Measurements from ENCODE around the gene ENTPD2. TPM values are rescaled to one million over a fixed set of nuclear protein-coding genes. Genes with fewer than 3 reads are reported as not detected.
"Not testable (repeated sequence)": the region's sequence is repeated elsewhere in the genome, so short reads cannot be mapped to it uniquely, and the experiment has no call there.

ENTPD2 gene
- total and polyA plus RNA-seq, 2 donors = 0.09 to 0.27 TPM

- Histone ChIP-seq H3K36me3 (ENCODE audit: control insufficient read depth in 2 of 2, insufficient read depth in 2 of 2, low read length in 1 of 2) (peaks cover 0 to 9% of the 10 kb centered on the region in 2 donors), H3K4me1 (ENCODE audit: control insufficient read depth in 2 of 2, insufficient read depth in 2 of 2, low read length in 2 of 2) (no peaks in the 10 kb centered on the region), H3K4me3 (ENCODE audit: low read length in 2 of 2) (no peak overlapping the region), H3K27me3 (ENCODE audit: control insufficient read depth in 2 of 2, insufficient read depth in 1 of 2, low read length in 1 of 2) (no peaks in the 10 kb centered on the region), H3K27ac (ENCODE audit: low read depth in 1 of 2, low read length in 1 of 2) (no peak overlapping the region), H3K9me3 (ENCODE audit: control insufficient read depth in 2 of 2, insufficient read depth in 1 of 2, low read length in 1 of 2) (peaks cover 0 to 13% of the 10 kb centered on the region in 2 donors)
- WGBS = 97% methylated on average over 49 of the region's 49 CpGs
- no peak for DNase-seq (ENCODE audit: low read depth in 6 of 9, low spot score in 9 of 9)
Observed at GRCh38 chr9:137009938-137010732, 43.7 kb downstream of the ENTPD2 start.

DNA sequence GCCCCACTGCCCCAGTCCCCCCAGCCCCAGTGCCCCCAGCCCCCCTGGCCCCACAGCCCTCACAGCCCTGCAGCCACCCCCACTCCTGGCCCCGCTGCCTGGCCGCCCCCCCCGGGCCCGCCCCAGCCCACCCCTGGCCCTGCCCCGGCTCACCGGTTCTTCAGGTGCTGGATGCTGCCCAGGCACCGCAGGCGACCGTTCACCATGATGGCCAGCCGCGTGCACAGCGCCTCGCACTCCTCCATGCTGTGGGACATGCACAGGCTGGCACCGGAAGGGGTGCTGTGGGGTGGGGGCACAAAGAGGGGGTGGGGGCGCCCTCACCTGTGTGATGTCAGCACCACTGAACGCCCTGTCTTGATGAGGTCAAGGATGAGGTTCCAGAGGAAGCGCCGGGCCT lies 44.6 kb downstream of the ENTPD2 start:
- H3K4me1 ChIP-seq (ENCODE audit: control insufficient read depth in 2 of 2, insufficient read depth in 2 of 2, low read length in 2 of 2) = no peaks in the 10 kb centered on the region
- H3K36me3 ChIP-seq (ENCODE audit: control insufficient read depth in 2 of 2, insufficient read depth in 2 of 2, low read length in 1 of 2) = peaks cover 0 to 9% of the 10 kb centered on the region in 2 donors
- H3K4me3 ChIP-seq (ENCODE audit: low read length in 2 of 2) = no peak overlapping the region
- no peak for DNase-seq (ENCODE audit: low read depth in 6 of 9, low spot score in 9 of 9)
- H3K27me3 ChIP-seq (ENCODE audit: control insufficient read depth in 2 of 2, insufficient read depth in 1 of 2, low read length in 1 of 2) = no peaks in the 10 kb centered on the region
- peaks cover 0 to 7% of the 10 kb centered on the region in 2 donors for H3K9me3 ChIP-seq (ENCODE audit: control insufficient read depth in 2 of 2, insufficient read depth in 1 of 2, low read length in 1 of 2)
- WGBS = 95% methylated on average over 18 of the region's 18 CpGs
- no peak overlapping the region for H3K27ac ChIP-seq (ENCODE audit: low read depth in 1 of 2, low read length in 1 of 2)

DNA sequence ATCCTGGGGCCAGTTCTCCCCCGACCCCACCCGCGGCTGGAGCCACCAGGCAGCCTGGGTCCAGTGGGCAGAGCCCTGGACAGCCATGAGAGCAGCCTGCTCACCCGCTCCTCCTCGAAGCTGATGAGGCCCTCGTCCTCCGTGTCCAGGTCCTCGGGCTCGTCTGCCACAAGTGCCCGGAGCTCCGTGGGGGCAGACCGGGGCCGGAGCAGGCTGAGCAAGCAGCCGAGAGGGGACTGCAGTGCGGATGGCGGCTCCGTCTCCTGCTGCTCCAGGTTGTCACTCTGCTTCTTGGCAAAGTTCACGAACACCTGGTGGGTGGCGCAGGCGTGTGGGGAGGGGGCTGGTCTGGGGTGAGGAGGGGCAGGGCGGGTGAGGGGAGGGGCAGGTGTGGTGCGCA lies 45.5 kb downstream of the ENTPD2 start:
- no peak for DNase-seq (ENCODE audit: low read depth in 6 of 9, low spot score in 9 of 9)
- no peaks in the 10 kb centered on the region for H3K4me1 ChIP-seq (ENCODE audit: control insufficient read depth in 2 of 2, insufficient read depth in 2 of 2, low read length in 2 of 2)
- H3K36me3 ChIP-seq (ENCODE audit: control insufficient read depth in 2 of 2, insufficient read depth in 2 of 2, low read length in 1 of 2) = peaks cover 0 to 9% of the 10 kb centered on the region in 2 donors
- no peak overlapping the region for H3K4me3 ChIP-seq (ENCODE audit: low read length in 2 of 2)
- no peaks in the 10 kb centered on the region for H3K27me3 ChIP-seq (ENCODE audit: control insufficient read depth in 2 of 2, insufficient read depth in 1 of 2, low read length in 1 of 2)
- peaks cover 0 to 5% of the 10 kb centered on the region in 2 donors for H3K9me3 ChIP-seq (ENCODE audit: control insufficient read depth in 2 of 2, insufficient read depth in 1 of 2, low read length in 1 of 2)
- no peak overlapping the region for H3K27ac ChIP-seq (ENCODE audit: low read depth in 1 of 2, low read length in 1 of 2)
- 86% methylated on average over 22 of the region's 22 CpGs for WGBS

GRCh38 chr9:137007816-137008270 lies 46.0 kb downstream of the ENTPD2 start:
- Histone ChIP-seq H3K4me1 (ENCODE audit: control insufficient read depth in 2 of 2, insufficient read depth in 2 of 2, low read length in 2 of 2) (no peaks in the 10 kb centered on the region), H3K27me3 (ENCODE audit: control insufficient read depth in 2 of 2, insufficient read depth in 1 of 2, low read length in 1 of 2) (peaks cover 0 to under 1% of the 10 kb centered on the region in 2 donors), H3K27ac (ENCODE audit: low read depth in 1 of 2, low read length in 1 of 2) (no peak overlapping the region), H3K9me3 (ENCODE audit: control insufficient read depth in 2 of 2, insufficient read depth in 1 of 2, low read length in 1 of 2) (peaks cover 0 to 5% of the 10 kb centered on the region in 2 donors), H3K36me3 (ENCODE audit: control insufficient read depth in 2 of 2, insufficient read depth in 2 of 2, low read length in 1 of 2) (peaks cover 0 to 9% of the 10 kb centered on the region in 2 donors), H3K4me3 (ENCODE audit: low read length in 2 of 2) (no peak overlapping the region)
- DNase-seq (ENCODE audit: low read depth in 6 of 9, low spot score in 9 of 9) = no peak
- 94% methylated on average over 13 of the region's 13 CpGs for WGBS

DNA sequence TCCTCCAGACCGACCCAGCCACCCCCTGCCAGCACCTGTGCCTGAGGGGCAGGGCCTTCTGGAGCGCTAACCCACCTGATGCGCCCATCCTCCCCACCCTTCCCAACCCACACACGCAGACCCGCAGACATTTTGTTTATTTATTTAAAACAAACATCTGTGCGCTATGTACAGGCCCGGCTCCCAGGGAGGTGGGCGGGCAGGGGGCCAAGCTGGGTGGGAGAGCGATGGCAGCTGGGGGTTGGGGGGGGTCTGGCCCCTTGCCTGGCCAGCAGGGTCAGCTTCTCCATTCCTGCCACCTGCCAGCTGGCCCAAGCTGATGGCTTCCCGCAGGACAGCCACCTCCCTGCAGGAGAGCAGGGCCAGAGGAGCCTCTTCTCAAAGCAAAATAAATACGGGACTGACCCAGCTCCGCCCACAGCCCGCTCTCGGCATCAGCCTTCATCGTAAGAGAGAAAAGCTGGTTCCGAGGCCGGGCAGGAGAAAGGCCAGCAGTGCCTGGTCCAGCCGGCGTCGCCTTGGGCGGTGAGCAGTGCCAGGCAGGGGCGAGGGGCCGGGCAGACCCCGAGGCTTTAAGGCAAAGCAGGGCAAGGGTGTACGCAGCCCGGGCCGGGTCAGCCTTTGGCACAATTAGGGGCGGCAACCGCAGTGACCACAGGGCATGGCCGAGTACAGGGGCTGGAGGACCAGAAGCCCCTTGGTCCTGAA lies 46.6 kb downstream of the ENTPD2 start:
- no peak overlapping the region for H3K4me3 ChIP-seq (ENCODE audit: low read length in 2 of 2)
- DNase-seq (ENCODE audit: low read depth in 6 of 9, low spot score in 9 of 9) = no peak
- H3K9me3 ChIP-seq (ENCODE audit: control insufficient read depth in 2 of 2, insufficient read depth in 1 of 2, low read length in 1 of 2) = peaks cover 0 to 5% of the 10 kb centered on the region in 2 donors
- H3K27me3 ChIP-seq (ENCODE audit: control insufficient read depth in 2 of 2, insufficient read depth in 1 of 2, low read length in 1 of 2) = peaks cover 0 to 4% of the 10 kb centered on the region in 2 donors
- H3K4me1 ChIP-seq (ENCODE audit: control insufficient read depth in 2 of 2, insufficient read depth in 2 of 2, low read length in 2 of 2) = no peaks in the 10 kb centered on the region
- no peak overlapping the region for H3K27ac ChIP-seq (ENCODE audit: low read depth in 1 of 2, low read length in 1 of 2)
- peaks cover 0 to 8% of the 10 kb centered on the region in 2 donors for H3K36me3 ChIP-seq (ENCODE audit: control insufficient read depth in 2 of 2, insufficient read depth in 2 of 2, low read length in 1 of 2)
- 95% methylated on average over 30 of the region's 30 CpGs for WGBS

DNA sequence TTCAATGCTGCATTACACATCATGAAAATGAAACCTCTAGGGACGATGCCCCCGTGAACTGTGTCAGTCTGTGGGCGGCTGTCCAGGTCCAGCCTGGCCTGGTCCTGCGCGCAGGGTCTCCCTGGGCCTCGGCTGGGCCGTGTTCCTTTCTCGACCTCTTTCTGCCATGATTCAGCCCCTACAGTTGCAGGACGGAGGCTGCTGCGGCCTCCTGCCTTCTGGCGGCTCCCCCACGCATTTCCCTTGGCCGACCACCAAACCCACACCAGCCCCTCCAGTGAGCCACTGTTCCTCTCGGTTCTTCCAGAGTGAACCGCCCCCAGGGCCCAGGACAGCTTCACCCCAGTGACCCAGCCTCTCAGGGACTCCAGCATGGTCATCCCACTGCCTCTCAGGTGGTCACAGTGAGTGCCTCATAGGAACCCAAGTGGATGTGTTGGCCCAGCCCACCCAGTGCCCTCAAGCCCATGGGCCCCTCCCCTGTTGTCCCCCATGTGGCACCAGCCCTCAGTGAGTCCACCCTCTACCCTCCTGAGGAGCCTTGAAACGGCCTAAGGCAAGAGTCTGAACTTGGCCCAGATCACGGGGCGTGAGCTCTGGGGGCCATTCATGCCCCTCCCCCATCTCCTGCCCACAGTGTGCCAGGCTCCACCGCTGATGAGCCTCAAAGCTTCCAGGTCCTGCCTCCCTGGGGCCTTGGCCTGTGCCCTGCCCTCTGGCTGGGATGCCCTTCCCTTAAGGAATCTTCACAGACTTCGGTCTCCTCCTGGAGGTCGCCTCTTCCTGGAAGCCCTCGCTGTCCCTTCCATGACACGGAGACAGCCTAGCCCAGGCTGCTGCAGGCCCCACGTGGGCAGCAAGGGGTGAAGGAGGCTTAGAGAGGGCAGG lies 47.5 kb downstream of the ENTPD2 start:
- peaks cover 0 to 6% of the 10 kb centered on the region in 2 donors for H3K36me3 ChIP-seq (ENCODE audit: control insufficient read depth in 2 of 2, insufficient read depth in 2 of 2, low read length in 1 of 2)
- peaks cover 0 to 5% of the 10 kb centered on the region in 2 donors for H3K9me3 ChIP-seq (ENCODE audit: control insufficient read depth in 2 of 2, insufficient read depth in 1 of 2, low read length in 1 of 2)
- DNase-seq (ENCODE audit: low read depth in 6 of 9, low spot score in 9 of 9) = no peak
- 60% methylated on average over 24 of the region's 24 CpGs for WGBS
- no peaks in the 10 kb centered on the region for H3K4me1 ChIP-seq (ENCODE audit: control insufficient read depth in 2 of 2, insufficient read depth in 2 of 2, low read length in 2 of 2)
- H3K27me3 ChIP-seq (ENCODE audit: control insufficient read depth in 2 of 2, insufficient read depth in 1 of 2, low read length in 1 of 2) = peaks cover 0 to 4% of the 10 kb centered on the region in 2 donors
- no peak overlapping the region for H3K4me3 ChIP-seq (ENCODE audit: low read length in 2 of 2)
- no peak overlapping the region for H3K27ac ChIP-seq (ENCODE audit: low read depth in 1 of 2, low read length in 1 of 2)

DNA sequence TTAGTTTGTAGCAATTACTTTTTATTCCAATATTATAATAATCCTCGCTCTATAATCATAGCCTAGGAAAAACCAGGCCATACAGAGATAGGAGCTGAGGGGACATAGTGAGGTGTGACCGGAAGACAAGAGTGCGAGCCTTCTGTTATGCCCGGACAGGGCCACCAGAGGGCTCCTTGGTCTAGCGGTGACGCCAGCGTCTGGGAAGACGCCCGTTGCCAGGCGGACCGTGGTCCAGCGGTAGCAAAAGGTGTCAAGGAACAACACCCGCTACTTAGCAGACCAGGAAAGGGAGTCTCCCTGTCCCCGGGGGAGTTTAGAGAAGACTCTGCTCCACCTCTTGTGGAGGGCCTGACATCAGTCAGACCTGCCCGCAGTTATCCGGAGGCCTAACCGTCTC lies 49.6 kb downstream of the ENTPD2 start:
- not testable (repeated sequence) for H3K36me3 ChIP-seq (ENCODE audit: control insufficient read depth in 2 of 2, insufficient read depth in 2 of 2, low read length in 1 of 2); H3K27ac ChIP-seq (ENCODE audit: low read depth in 1 of 2, low read length in 1 of 2); H3K27me3 ChIP-seq (ENCODE audit: control insufficient read depth in 2 of 2, insufficient read depth in 1 of 2, low read length in 1 of 2); H3K9me3 ChIP-seq (ENCODE audit: control insufficient read depth in 2 of 2, insufficient read depth in 1 of 2, low read length in 1 of 2); H3K4me1 ChIP-seq (ENCODE audit: control insufficient read depth in 2 of 2, insufficient read depth in 2 of 2, low read length in 2 of 2); DNase-seq (ENCODE audit: low read depth in 6 of 9, low spot score in 9 of 9); H3K4me3 ChIP-seq (ENCODE audit: low read length in 2 of 2)
- WGBS = 64% methylated on average over 17 of the region's 17 CpGs

DNA sequence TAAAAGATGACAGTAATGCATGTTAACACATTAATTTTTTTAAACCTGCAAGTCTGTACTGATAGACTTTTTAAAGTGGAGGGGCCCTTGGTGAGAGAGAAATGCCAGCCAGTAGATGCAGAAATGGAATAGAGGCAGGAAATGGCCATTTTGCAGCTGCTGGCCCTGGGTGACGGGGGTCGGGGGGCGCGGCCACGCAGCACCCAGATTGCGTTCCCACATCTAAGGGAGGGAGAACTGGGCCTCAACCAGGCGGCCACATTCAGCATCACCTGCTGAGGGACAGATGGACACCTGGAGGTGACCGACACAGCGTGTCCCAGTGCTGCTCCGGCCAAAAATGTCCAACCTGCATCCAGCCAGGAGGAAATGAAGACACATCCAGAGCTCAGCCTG lies 51.2 kb downstream of the ENTPD2 start:
- Histone ChIP-seq H3K9me3 (ENCODE audit: control insufficient read depth in 2 of 2, insufficient read depth in 1 of 2, low read length in 1 of 2) (peaks cover 0 to 9% of the 10 kb centered on the region in 2 donors), H3K27me3 (ENCODE audit: control insufficient read depth in 2 of 2, insufficient read depth in 1 of 2, low read length in 1 of 2) (peaks cover 7 to 18% of the 10 kb centered on the region in 2 donors), H3K4me1 (ENCODE audit: control insufficient read depth in 2 of 2, insufficient read depth in 2 of 2, low read length in 2 of 2) (peaks cover under 1 to 10% of the 10 kb centered on the region in 2 donors), H3K36me3 (ENCODE audit: control insufficient read depth in 2 of 2, insufficient read depth in 2 of 2, low read length in 1 of 2) (no peaks in the 10 kb centered on the region), H3K27ac (ENCODE audit: low read depth in 1 of 2, low read length in 1 of 2) (no peak overlapping the region), H3K4me3 (ENCODE audit: low read length in 2 of 2) (no peak overlapping the region)
- WGBS = 94% methylated on average over 10 of the region's 10 CpGs
- no peak for DNase-seq (ENCODE audit: low read depth in 6 of 9, low spot score in 9 of 9)

Data from thymus (tissue), 11 donors.